GM12878 (cell line): ENCODE measurements around the gene ZDHHC14. TPM values are rescaled to one million over a fixed set of nuclear protein-coding genes. Genes with fewer than 3 reads are reported as not detected.
A peak's percentile ranks its signal among the peaks of the same experiment; 100 is the strongest.

Source experiments
- ATAC-seq: fragments of 200-7000 bp; cut with Tn5 transposase; 3 replicates; pipeline ENCODE4 v1.9.1; 2020; ENCODE audit warnings: mild to moderate bottlenecking, moderate library complexity
- BruUV-seq: library from RNA; stranded (reverse); fragments of 400-500 nt; replicated peaks from 2 replicates; lab custom pipeline; 2021; lab: Mats Ljungman, UMichigan
- CTCF ChIA-PET: fragments of 300-600 bp; sonication (Branson Sonifier 250); formaldehyde crosslinking; extraction: SDS; loops from one replicate; lab custom pipeline; 2021; ENCODE audit warnings: inconsistent platforms; lab: Yijun Ruan, JAX
- POLR2A ChIA-PET: fragments of 350-600 bp; formaldehyde crosslinking; extraction: SDS; loops from one replicate; lab custom pipeline; 2021; ENCODE audit warnings: inconsistent platforms; lab: Charles Lee
- RAD21 ChIA-PET: fragments of 300-600 bp; sonication (Branson Sonifier 250); formaldehyde crosslinking; loops from one replicate; lab custom pipeline; 2023; ENCODE audit warnings: antibody characterized with exemption; ENCODE audit not compliant: unreplicated experiment; lab: Charles Lee
- SMC1A ChIA-PET: fragments of 300-600 bp; sonication (Branson Sonifier 250); formaldehyde crosslinking; loops from one replicate; lab custom pipeline; 2023; ENCODE audit not compliant: unreplicated experiment, uncharacterized antibody; lab: Charles Lee
- DNase-seq: peaks from one replicate; pipeline ENCODE4 v3.0.0-alpha.2; 2011; ENCODE audit warnings: low read depth, low spot score
- FAIRE-seq: peaks from 3 replicates; lab custom pipeline; 2011; peaks lifted over from hg19 to GRCh38; lab: Jason Lieb, UNC
- H2AFZ ChIP-seq: 2 replicates; pipeline ENCODE4 v1.6.0; 2011; ENCODE audit warnings: low read depth, low read length, control low read depth; ENCODE audit not compliant: control insufficient read depth
- H3K27ac ChIP-seq: 2 replicates; pipeline ENCODE4 v1.5.1; 2011; ENCODE audit warnings: control low read depth; ENCODE audit not compliant: control insufficient read depth, insufficient read depth
- H3K27me3 ChIP-seq, 2 experiments: replicated peaks in 1 of 2; 2 replicates each; pipeline versions ENCODE4 v1.6.0 to v1.6.1; 2011; ENCODE audit warnings: low read length in 1 of 2; ENCODE audit not compliant: control insufficient read depth in 2 of 2, insufficient read depth in 2 of 2
- H3K36me3 ChIP-seq, 2 experiments: 2 replicates each; pipeline ENCODE4 v1.5.1; 2011; ENCODE audit warnings: low read length in 1 of 2; ENCODE audit not compliant: control insufficient read depth in 2 of 2, insufficient read depth in 2 of 2
- H3K4me1 ChIP-seq: 2 replicates; pipeline ENCODE4 v1.6.1; 2011; ENCODE audit warnings: mild to moderate bottlenecking, low read length, moderate library complexity, mixed read lengths; ENCODE audit not compliant: control insufficient read depth, insufficient read depth
- H3K4me2 ChIP-seq: 2 replicates; pipeline ENCODE4 v1.6.0; 2011; ENCODE audit warnings: control low read depth; ENCODE audit not compliant: control insufficient read depth, insufficient read depth
- H3K4me3 ChIP-seq: fragments of 200-600 bp; sonication (generic); 2 replicates; pipeline ENCODE4 v1.5.1; 2016
- H3K79me2 ChIP-seq: 2 replicates; pipeline ENCODE4 v1.6.0; 2011; ENCODE audit warnings: low read length; ENCODE audit not compliant: control insufficient read depth, insufficient read depth
- H3K9ac ChIP-seq: 2 replicates; pipeline ENCODE4 v1.8.0; 2011; ENCODE audit warnings: low read length, control low read depth, mixed read lengths; ENCODE audit not compliant: control insufficient read depth, insufficient read depth
- H3K9me3 ChIP-seq: replicated peaks from 3 replicates; pipeline ENCODE4 v1.5.1; 2011; ENCODE audit warnings: mild to moderate bottlenecking, low read length; ENCODE audit not compliant: control insufficient read depth, insufficient read depth
- H4K20me1 ChIP-seq: 2 replicates; pipeline ENCODE4 v1.6.0; 2011; ENCODE audit not compliant: control insufficient read depth, insufficient read depth
- BCLAF1 ChIP-seq: fragments of 450-650 bp; IDR thresholded peaks from 2 replicates; pipeline ENCODE4 v1.6.1; 2017; ENCODE audit warnings: antibody characterized with exemption, mild to moderate bottlenecking, moderate library complexity
- EP300 ChIP-seq, 2 experiments: fragments of 150-350 bp in 1 of 2; IDR thresholded peaks; 2 replicates each; pipeline ENCODE4 v1.6.1; 2011 to 2012; ENCODE audit warnings: low read depth in 2 of 2, low read length in 2 of 2, borderline replicate concordance in 1 of 2, improper control_type of control experiment in 1 of 2, inconsistent platforms in 1 of 2; ENCODE audit not compliant: control insufficient read depth in 1 of 2
- FOXM1 ChIP-seq: IDR thresholded peaks from 2 replicates; pipeline ENCODE4 v1.6.1; 2012; ENCODE audit warnings: low read depth, mild to moderate bottlenecking, inconsistent platforms, low read length, moderate library complexity
- GABPA ChIP-seq: IDR thresholded peaks from 2 replicates; pipeline ENCODE4 v1.6.1; 2014; ENCODE audit warnings: antibody characterized with exemption, low read depth, mild to moderate bottlenecking, inconsistent platforms
- HDGF ChIP-seq: fragments of 450-650 bp; IDR thresholded peaks from 2 replicates; pipeline ENCODE4 v1.6.1; 2016; ENCODE audit warnings: antibody characterized with exemption
- NFIC ChIP-seq: IDR thresholded peaks from 2 replicates; pipeline ENCODE4 v1.6.1; 2012; ENCODE audit warnings: low read depth, mild to moderate bottlenecking, inconsistent platforms, low read length, moderate library complexity
- SMARCA5 ChIP-seq: fragments of 450-650 bp; IDR thresholded peaks from 2 replicates; pipeline ENCODE4 v1.6.1; 2017; ENCODE audit warnings: mild to moderate bottlenecking
- SMC3 ChIP-seq: IDR thresholded peaks from 2 replicates; pipeline ENCODE4 v1.6.1; 2011; ENCODE audit warnings: low read length, improper control_type of control experiment, borderline replicate concordance
- ZBTB11 ChIP-seq: fragments of 450-650 bp; formaldehyde crosslinking; IDR thresholded peaks from 2 replicates; pipeline ENCODE4 v1.5.0; 2022; ENCODE audit warnings: mild to moderate bottlenecking, missing genetic modification characterization
- ZBTB33 ChIP-seq: fragments of 450-650 bp; IDR thresholded peaks from 2 replicates; pipeline ENCODE4 v1.6.1; 2017; ENCODE audit warnings: mild to moderate bottlenecking
- ZNF217 ChIP-seq: fragments of 450-650 bp; IDR thresholded peaks from 2 replicates; pipeline ENCODE4 v1.6.1; 2017; ENCODE audit warnings: antibody characterized with exemption, mild to moderate bottlenecking
- WGBS: methylation state at CpG from one replicate; pipeline ENCODE4 v1.1.6; 2016; ENCODE audit warnings: low lambda C conversion rate; ENCODE audit not compliant: insufficient replicate concordance, insufficient coverage; ENCODE audit errors: missing lambda C conversion rate; 5-methylcytosine and 5-hydroxymethylcytosine counted together
- in situ Hi-C: fragments of 300-500 bp; cut with MboI; formaldehyde crosslinking; loops from 9 replicates; pipeline ENCODE4 v1.14.3; 2018; ENCODE audit warnings: mixed read lengths
- intact Hi-C: fragments of 100-400 bp; cut with micrococcal nuclease; formaldehyde crosslinking; loops from one replicate; pipeline ENCODE4 v1.14.2; 2022; ENCODE audit not compliant: unreplicated experiment
- polyA plus RNA-seq, 11 experiments: library from polyadenylated mRNA; depleted of rRNA in 4 of 11; unstranded in 6 of 11; stranded (reverse) in 5 of 11; fragments of >200 nt; fragmentation: Nextera tagmentation in 4 of 11; fragmentation: Illumina TruSeq in 1 of 11; extraction: Ambion mirVana in 4 of 11; extraction: Trizol in 1 of 11; gene quantifications; 1 replicate in 1 of 11; 2 replicates in 10 of 11; pipeline versions ENCODE4 v1.2.1 to v1.2.3, GENCODE V29; 2011 to 2016; ENCODE audit warnings: inconsistent platforms in 2 of 11, missing spikeins in 2 of 11, low read depth in 1 of 11
- total RNA-seq, 4 experiments: library from RNA; depleted of rRNA in 3 of 4; stranded (reverse); fragments of >200 nt in 3 of 4; fragmentation: Illumina TruSeq in 1 of 4; extraction: Trizol in 1 of 4; gene quantifications; 2 replicates each; pipeline versions ENCODE4 v1.2.1 to v1.2.3, GENCODE V29; 2013 to 2021

The ZDHHC14 gene
- total and polyA plus RNA-seq, 10 of the 15 experiments (the other 5 are each of a cell fraction or from before 2014, with no cell fraction given) = 0.15 to 16.0 (median 0.76) TPM; not detected in 1

- Histone ChIP-seq H3K27me3 (no peaks in the 10 kb centered on the region), H3K36me3 (peaks cover 0 to 1% of the 10 kb centered on the region in 2 experiments; a peak in 1 of 4 replicates), H4K20me1 (no peaks in the 10 kb centered on the region), H3K27ac (peak overlapping the region; percentile 66), H3K79me2 (no peaks in the 10 kb centered on the region), H2AFZ (no peak overlapping the region), H3K9me3 (peaks cover 3% of the 10 kb centered on the region; the same call in 2 of the 3 replicates), H3K4me1 (peaks cover 66% of the 10 kb centered on the region), H3K4me3 (peak overlapping the region; percentile 21; the same call in 1 of the 2 replicates), H3K9ac (0 out of 2 replicates have a peak overlapping the region, but pooled peaks have one; percentile 18), H3K4me2 (peak overlapping the region; percentile 76)
- ChIA-PET CTCF (interaction anchor here (0.6 to 4.3 kb wide), 18 partner anchors 9 to 248 kb away, joined by 3 to 84 read pairs (median 3); no protein-coding TSS in a partner anchor), SMC1A (interaction anchor here (0.6 to 17.5 kb wide), 26 partner anchors 8 to 248 kb away, joined by 3 to 431 read pairs (median 5); partner anchors contain the start of gene TMEM242), RAD21 (interaction anchor here (0.6 to 9.6 kb wide), 30 partner anchors 8 to 247 kb away, joined by 3 to 350 read pairs (median 5); partner anchors contain the start of gene TMEM242), POLR2A (interaction anchor here (1.2 to 11.0 kb wide), 5 partner anchors 9 to 176 kb away, joined by 4 to 170 read pairs (median 5); no protein-coding TSS in a partner anchor)
- 15% methylated on average over 15 of the region's 15 CpGs for WGBS
- intact Hi-C loops (loop anchor here (1.0 to 5.0 kb wide), 10 partner anchors 8 to 870 kb away; partner anchors contain the start of gene TMEM242), in situ Hi-C loops (loop anchor here (5.0 kb wide), 2 partner anchors 100 to 200 kb away; no protein-coding TSS in a partner anchor)
- peak; percentile 51 for ATAC-seq
- BruUV-seq = no TSS peak
- peak; percentile 85 for FAIRE-seq
- peak; percentile 93 for DNase-seq
- no peak for TF ChIP-seq ZBTB11
- TF ChIP-seq SMC3 = no peak
- peak; percentile 92 for TF ChIP-seq NFIC
- TF ChIP-seq ZBTB33 = no peak
- TF ChIP-seq ZNF217 = no peak
- no peak for TF ChIP-seq SMARCA5
- no peak for TF ChIP-seq HDGF
- no peak for TF ChIP-seq BCLAF1
- peak; percentile 67 for TF ChIP-seq FOXM1
- no peak for TF ChIP-seq GABPA
- peak; percentile 53 to 89; a peak in 3 of 4 replicates for TF ChIP-seq EP300 (IDR thresholded peaks at IDR 0.05; ENCODE audit: borderline replicate concordance in 1 of 2, control insufficient read depth in 1 of 2, low read depth in 2 of 2, low read length in 2 of 2)
Observed at GRCh38 chr6:157561929-157562810, 181.2 kb downstream of the ZDHHC14 start.
